H1 (cell line): Measurements from ENCODE around the gene P2RX5. TPM values are rescaled to one million over a fixed set of nuclear protein-coding genes. Genes with fewer than 3 reads are reported as not detected.

Source experiments
- BACH1 ChIP-seq: IDR thresholded peaks from 2 replicates; pipeline ENCODE4 v1.6.1; 2012; ENCODE audit warnings: low read length, improper control_type of control experiment
- polyA plus RNA-seq, 7 experiments: library from polyadenylated mRNA; depleted of rRNA in 3 of 7; stranded (reverse) in 5 of 7; unstranded in 2 of 7; fragments of >200 nt in 5 of 7; fragments of 200-250 nt in 2 of 7; gene quantifications; 1 replicate in 5 of 7; 2 replicates in 1 of 7; 4 replicates in 1 of 7; pipeline versions ENCODE4 v1.2.1 to v1.2.3, GENCODE V29; 2011 to 2013; ENCODE audit warnings: missing spikeins in 2 of 7, mixed read lengths in 2 of 7
- total RNA-seq: library from RNA; stranded (reverse); fragmentation: NEBNext Ultra II Directional; extraction: Animal tissue kit (Norgen Biotek cat#: 25700); gene quantifications from 2 replicates; pipeline ENCODE4 v1.2.1, GENCODE V29; 2021

Gene P2RX5
- total and polyA plus RNA-seq, 2 of the 8 experiments (the other 6 are each of a cell fraction or from before 2014, with no cell fraction given) = 12.0 to 15.6 TPM

DNA sequence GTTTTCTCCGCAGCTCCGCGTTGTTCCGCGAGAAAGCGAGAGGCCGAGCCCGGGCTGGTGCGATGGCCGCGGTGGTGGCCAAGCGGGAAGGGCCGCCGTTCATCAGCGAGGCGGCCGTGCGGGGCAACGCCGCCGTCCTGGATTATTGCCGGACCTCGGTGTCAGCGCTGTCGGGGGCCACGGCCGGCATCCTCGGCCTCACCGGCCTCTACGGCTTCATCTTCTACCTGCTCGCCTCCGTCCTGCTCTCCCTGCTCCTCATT, 26.9 kb downstream of the P2RX5 start (continued):
- no peak for TF ChIP-seq BACH1
- TF ChIP-seq, all 59 proteins: peak for 4
